GM23338 (cell line): ENCODE data around the gene ATN1.

Source experiments
- CREB1 ChIP-seq: fragments of 250-450 bp; sonication (Bioruptor Pico); IDR thresholded peaks from 2 replicates; pipeline ENCODE4 v1.5.0; 2020; ENCODE audit warnings: low read depth, mild to moderate bottlenecking, moderate library complexity
- CTCF ChIP-seq, 2 experiments: fragments of 200-600 bp in 1 of 2; sonication (generic) in 1 of 2; conservative IDR thresholded peaks; 2 replicates each; pipeline versions ENCODE4 v1.5.1 to v1.6.1; 2016 to 2017; ENCODE audit warnings: antibody characterized with exemption in 2 of 2, low read depth in 2 of 2, mild to moderate bottlenecking in 2 of 2, moderate library complexity in 1 of 2
- EZH2 ChIP-seq: fragments of 200-600 bp; sonication (generic); IDR thresholded peaks from one replicate; pipeline ENCODE4 v1.8.0; 2017; ENCODE audit warnings: antibody characterized with exemption, mild to moderate bottlenecking, low read depth; ENCODE audit not compliant: unreplicated experiment
- EZH2phosphoT487 ChIP-seq: fragments of 200-600 bp; sonication (generic); IDR thresholded peaks from one replicate; pipeline ENCODE4 v1.8.1; 2018; ENCODE audit warnings: antibody characterized with exemption; ENCODE audit not compliant: unreplicated experiment
- JUNB ChIP-seq: IDR thresholded peaks from one replicate; pipeline ENCODE4 v1.6.1; 2016; ENCODE audit warnings: antibody characterized with exemption; ENCODE audit not compliant: unreplicated experiment
- POLR2AphosphoS5 ChIP-seq: IDR thresholded peaks from 2 replicates; pipeline ENCODE4 v1.6.1; 2016; ENCODE audit warnings: antibody characterized with exemption, low read depth
- REST ChIP-seq: IDR thresholded peaks from one replicate; pipeline ENCODE4 v1.6.1; 2018; ENCODE audit warnings: antibody characterized with exemption; ENCODE audit not compliant: unreplicated experiment

GRCh38 chr12:6909421-6910145 lies 18.2 kb upstream of the ATN1 start:
- no peak for TF ChIP-seq CTCF (conservative IDR thresholded peaks at IDR 0.05; ENCODE audit: low read depth in 2 of 2)
- TF ChIP-seq EZH2phosphoT487: no peak
- TF ChIP-seq EZH2: no peak
- no peak for TF ChIP-seq REST
- no peak for TF ChIP-seq CREB1 (CRISPR knock-in tag)
- no peak for TF ChIP-seq POLR2AphosphoS5
- TF ChIP-seq JUNB: no peak
